PC-9 (cell line): ENCODE results near the gene GPC5.

Experiments
- EZH2 ChIP-seq: fragments of 200-600 bp; sonication (generic); IDR thresholded peaks from 2 replicates; pipeline ENCODE4 v1.8.0; 2017; ENCODE audit warnings: antibody characterized with exemption, low read depth
- TF ChIP-seq, protein P1 (sequence below): fragments of 200-600 bp; sonication (generic); conservative IDR thresholded peaks from 2 replicates; pipeline ENCODE4 v1.6.1; 2017; ENCODE audit warnings: mixed run types, antibody characterized with exemption, mild to moderate bottlenecking, moderate library complexity

DNA sequence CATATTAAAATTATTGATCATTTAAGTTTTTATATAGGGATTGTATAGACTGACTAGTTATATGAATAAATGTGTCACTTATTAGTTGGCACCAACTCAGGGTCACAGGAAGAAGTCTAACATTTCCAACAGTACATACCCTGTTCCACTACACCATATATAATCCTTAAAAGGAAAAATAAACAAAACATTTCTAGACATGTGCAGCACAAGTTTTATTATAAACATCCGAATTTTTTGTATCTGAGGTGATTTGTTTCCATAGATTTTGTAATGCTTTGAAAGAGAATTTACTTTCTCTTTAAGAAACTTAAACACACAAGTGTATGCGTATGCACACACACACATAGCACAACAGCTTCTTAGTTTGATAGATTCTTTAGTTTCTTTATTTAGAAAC lies 1409.5 kb downstream of the GPC5 start:
- TF ChIP-seq, protein P1, sequence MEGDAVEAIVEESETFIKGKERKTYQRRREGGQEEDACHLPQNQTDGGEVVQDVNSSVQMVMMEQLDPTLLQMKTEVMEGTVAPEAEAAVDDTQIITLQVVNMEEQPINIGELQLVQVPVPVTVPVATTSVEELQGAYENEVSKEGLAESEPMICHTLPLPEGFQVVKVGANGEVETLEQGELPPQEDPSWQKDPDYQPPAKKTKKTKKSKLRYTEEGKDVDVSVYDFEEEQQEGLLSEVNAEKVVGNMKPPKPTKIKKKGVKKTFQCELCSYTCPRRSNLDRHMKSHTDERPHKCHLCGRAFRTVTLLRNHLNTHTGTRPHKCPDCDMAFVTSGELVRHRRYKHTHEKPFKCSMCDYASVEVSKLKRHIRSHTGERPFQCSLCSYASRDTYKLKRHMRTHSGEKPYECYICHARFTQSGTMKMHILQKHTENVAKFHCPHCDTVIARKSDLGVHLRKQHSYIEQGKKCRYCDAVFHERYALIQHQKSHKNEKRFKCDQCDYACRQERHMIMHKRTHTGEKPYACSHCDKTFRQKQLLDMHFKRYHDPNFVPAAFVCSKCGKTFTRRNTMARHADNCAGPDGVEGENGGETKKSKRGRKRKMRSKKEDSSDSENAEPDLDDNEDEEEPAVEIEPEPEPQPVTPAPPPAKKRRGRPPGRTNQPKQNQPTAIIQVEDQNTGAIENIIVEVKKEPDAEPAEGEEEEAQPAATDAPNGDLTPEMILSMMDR: no peak
- no peak for TF ChIP-seq EZH2
